Spleen (tissue), 11 donors: ENCODE data around the gene PTMA. TPM values are rescaled to one million over a fixed set of nuclear protein-coding genes. Genes with fewer than 3 reads are reported as not detected.
A peak's percentile ranks its signal among the peaks of the same experiment; 100 is the strongest.

Experiments
- DNase-seq: peaks from one replicate; pipeline ENCODE4 v3.0.0-alpha.2; 2020
- H3K27ac ChIP-seq, 8 donors: fragments of 200-600 bp; sonication (generic) in 7 of 8; 1 replicate in 4 of 8; 2 replicates in 4 of 8; pipeline versions ENCODE4 v1.5.0 to v1.8.0; 2016 to 2021; ENCODE audit warnings: inconsistent platforms in 4 of 8, mild to moderate bottlenecking in 4 of 8, moderate library complexity in 1 of 8
- H3K27me3 ChIP-seq, 7 donors: fragments of 200-600 bp; sonication (generic) in 6 of 7; replicated peaks in 1 of 7; 1 replicate in 4 of 7; 2 replicates in 3 of 7; pipeline versions ENCODE4 v1.5.0 to v1.8.0; 2016 to 2021; ENCODE audit warnings: inconsistent platforms in 3 of 7, mild to moderate bottlenecking in 1 of 7
- H3K36me3 ChIP-seq, 6 donors: fragments of 200-600 bp; sonication (generic) in 5 of 6; 1 replicate in 4 of 6; 2 replicates in 2 of 6; pipeline versions ENCODE4 v1.5.0 to v1.8.0; 2016 to 2021; ENCODE audit warnings: inconsistent platforms in 2 of 6
- H3K4me1 ChIP-seq, 6 donors: fragments of 200-600 bp; sonication (generic) in 5 of 6; 1 replicate in 3 of 6; 2 replicates in 3 of 6; pipeline versions ENCODE4 v1.5.0 to v1.8.0; 2016 to 2021; ENCODE audit warnings: inconsistent platforms in 3 of 6
- H3K4me3 ChIP-seq, 8 donors: fragments of 200-600 bp; sonication (generic) in 7 of 8; 1 replicate in 4 of 8; 2 replicates in 4 of 8; pipeline versions ENCODE4 v1.5.0 to v1.8.0; 2016 to 2021; ENCODE audit warnings: inconsistent platforms in 4 of 8, mild to moderate bottlenecking in 4 of 8, moderate library complexity in 2 of 8
- H3K9me3 ChIP-seq, 8 donors: fragments of 200-600 bp; sonication (generic) in 7 of 8; 1 replicate in 4 of 8; 2 replicates in 4 of 8; pipeline versions ENCODE4 v1.5.0 to v1.8.0; 2016 to 2021; ENCODE audit warnings: inconsistent platforms in 4 of 8
- POLR2A ChIP-seq, 3 donors: fragments of 450-650 bp; IDR thresholded peaks; one replicate each; pipeline ENCODE4 v1.5.1; 2017; ENCODE audit warnings: antibody characterized with exemption in 3 of 3, mild to moderate bottlenecking in 1 of 3
- POLR2AphosphoS5 ChIP-seq, 3 donors: sonication (generic); formaldehyde crosslinking; IDR thresholded peaks; one replicate each; pipeline ENCODE4 v1.5.1; 2017; ENCODE audit warnings: antibody characterized with exemption in 3 of 3
- WGBS, 5 donors: extraction: QIAGEN DNeasy Blood & Tissue Kit in 3 of 5; methylation state at CpG; one replicate each; pipeline versions ENCODE4 v1.1.5 to v1.1.7; 2013 to 2018; 5-methylcytosine and 5-hydroxymethylcytosine counted together
- intact Hi-C: fragments of 100-400 bp; cut with DNase I; formaldehyde crosslinking; loops from one replicate; pipeline ENCODE4 v1.15.0; 2023; ENCODE audit warnings: low total_unique reads
- polyA plus RNA-seq, 3 donors: library from polyadenylated mRNA; stranded (reverse); fragments of 200-250 nt; gene quantifications; one replicate each; pipeline ENCODE4 v1.2.1, GENCODE V29; 2013
- total RNA-seq, 7 donors: library from RNA; depleted of rRNA in 3 of 7; stranded (reverse); fragments of >200 nt in 3 of 7; fragmentation: NEBNext Ultra II Directional in 4 of 7; extraction: Animal tissue kit (Norgen Biotek cat#: 25700) in 4 of 7; gene quantifications; one replicate each; pipeline versions ENCODE4 v1.1.0 to v1.2.1, GENCODE V29; 2016 to 2021
- TF ChIP-seq, protein P1 (sequence below), 11 experiments: fragments of 200-600 bp in 7 of 11; fragments of 450-650 bp in 4 of 11; sonication (generic) in 4 of 11; IDR thresholded peaks in 8 of 11; conservative IDR thresholded peaks in 3 of 11; 1 replicate in 7 of 11; 2 replicates in 4 of 11; pipeline versions ENCODE4 v1.4.0 to v1.8.0; 2016 to 2021; ENCODE audit warnings: antibody characterized with exemption in 11 of 11, inconsistent platforms in 4 of 11, mild to moderate bottlenecking in 1 of 11
- donor health status: healthy with polysubstance abuse.
- donor health status: DM: no; HTN: no; CAD: no; lungs with moderate emphysema.
- donor health status: DM: no; HTN: no; CAD: no.
- donor health status: Bipolar disorder and iron deficiency.
- donor health status: healthy.
- donor health status: DM: no; HTN: no; CAD: no.
- donor health status: DM: yes; HTN: yes; CAD: no.

The PTMA gene
- total and polyA plus RNA-seq, 10 donors = 509 to 2,114 (median 803) TPM

DNA sequence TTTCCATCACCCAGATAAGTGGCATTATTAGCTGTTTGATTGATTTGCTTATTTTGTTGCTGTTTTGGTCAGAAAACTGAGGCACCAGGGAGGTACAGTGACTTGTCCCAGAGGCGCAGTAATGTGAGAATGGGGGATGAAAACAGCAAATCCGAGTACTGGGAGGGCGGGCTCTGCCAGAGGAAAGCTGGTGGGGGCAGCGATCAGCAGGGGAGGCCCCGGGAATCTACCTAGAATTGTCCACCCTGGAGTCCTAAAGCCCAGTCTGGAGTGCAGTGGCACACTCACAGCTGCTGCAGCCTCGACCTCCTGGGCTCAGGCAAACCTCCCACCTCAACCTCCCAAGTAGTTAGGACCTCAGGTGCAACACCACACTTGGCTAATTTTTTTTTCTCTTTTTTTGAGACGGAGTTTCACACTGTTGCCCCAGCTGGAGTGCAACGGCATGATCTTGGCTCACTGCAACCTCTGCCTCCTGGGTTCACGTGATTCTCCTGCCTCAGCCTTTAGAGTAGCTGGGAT, 17.0 kb upstream of the PTMA start:
- no peak overlapping the region for H3K4me3 ChIP-seq
- intact Hi-C loops = no loop called here
- H3K27me3 ChIP-seq = no peaks in the 10 kb centered on the region
- no peaks in the 10 kb centered on the region for H3K9me3 ChIP-seq
- no peak for DNase-seq
- TF ChIP-seq, protein P1, sequence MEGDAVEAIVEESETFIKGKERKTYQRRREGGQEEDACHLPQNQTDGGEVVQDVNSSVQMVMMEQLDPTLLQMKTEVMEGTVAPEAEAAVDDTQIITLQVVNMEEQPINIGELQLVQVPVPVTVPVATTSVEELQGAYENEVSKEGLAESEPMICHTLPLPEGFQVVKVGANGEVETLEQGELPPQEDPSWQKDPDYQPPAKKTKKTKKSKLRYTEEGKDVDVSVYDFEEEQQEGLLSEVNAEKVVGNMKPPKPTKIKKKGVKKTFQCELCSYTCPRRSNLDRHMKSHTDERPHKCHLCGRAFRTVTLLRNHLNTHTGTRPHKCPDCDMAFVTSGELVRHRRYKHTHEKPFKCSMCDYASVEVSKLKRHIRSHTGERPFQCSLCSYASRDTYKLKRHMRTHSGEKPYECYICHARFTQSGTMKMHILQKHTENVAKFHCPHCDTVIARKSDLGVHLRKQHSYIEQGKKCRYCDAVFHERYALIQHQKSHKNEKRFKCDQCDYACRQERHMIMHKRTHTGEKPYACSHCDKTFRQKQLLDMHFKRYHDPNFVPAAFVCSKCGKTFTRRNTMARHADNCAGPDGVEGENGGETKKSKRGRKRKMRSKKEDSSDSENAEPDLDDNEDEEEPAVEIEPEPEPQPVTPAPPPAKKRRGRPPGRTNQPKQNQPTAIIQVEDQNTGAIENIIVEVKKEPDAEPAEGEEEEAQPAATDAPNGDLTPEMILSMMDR (IDR thresholded peaks at IDR 0.05 in 8 of 11, conservative IDR thresholded peaks at IDR 0.05 in 3 of 11) = no peak
- no peak for TF ChIP-seq POLR2A (IDR thresholded peaks at IDR 0.05)
- TF ChIP-seq POLR2AphosphoS5 (IDR thresholded peaks at IDR 0.05) = no peak
- 72 to 82% (median 78%) methylated on average over 9 of the region's 9 CpGs for WGBS, 5 donors
- H3K4me1 ChIP-seq = peaks cover 0 to 23% (median 12%) of the 10 kb centered on the region in 6 donors
- no peaks in the 10 kb centered on the region for H3K36me3 ChIP-seq
- no peak overlapping the region for H3K27ac ChIP-seq

DNA sequence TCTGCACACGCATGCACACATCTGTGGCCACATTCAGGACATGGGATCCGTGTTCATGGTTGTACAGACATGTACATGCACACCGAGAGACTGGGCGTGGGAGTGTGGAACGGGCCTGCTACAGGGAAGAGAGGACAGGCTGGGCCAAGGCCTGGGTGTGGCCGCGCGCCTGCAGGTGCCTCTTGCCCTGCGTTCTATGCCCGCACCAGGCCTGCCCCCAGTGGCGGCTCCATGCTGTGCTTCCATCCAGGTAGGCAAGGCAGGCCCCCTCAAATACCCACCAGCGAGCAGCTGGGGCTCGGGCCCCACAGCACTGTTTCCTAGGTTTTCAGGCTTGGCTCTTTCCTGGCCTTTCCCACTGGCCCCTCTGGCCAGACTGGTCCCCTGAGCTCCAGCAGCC, 15.5 kb upstream of the PTMA start:
- intact Hi-C loops = no loop called here
- Histone ChIP-seq H3K9me3 (no peaks in the 10 kb centered on the region), H3K27ac (no peak overlapping the region), H3K36me3 (no peaks in the 10 kb centered on the region), H3K4me1 (peaks cover 0 to 10% (median 3%) of the 10 kb centered on the region in 6 donors), H3K4me3 (no peak overlapping the region), H3K27me3 (no peaks in the 10 kb centered on the region)
- TF ChIP-seq, protein P1 (IDR thresholded peaks at IDR 0.05 in 8 of 11, conservative IDR thresholded peaks at IDR 0.05 in 3 of 11) = no peak
- TF ChIP-seq POLR2A (IDR thresholded peaks at IDR 0.05) (no peak), POLR2AphosphoS5 (IDR thresholded peaks at IDR 0.05) (no peak)
- WGBS, 5 donors = 82 to 95% (median 92%) methylated on average over 13 of the region's 13 CpGs
- DNase-seq = peak; percentile 64

DNA sequence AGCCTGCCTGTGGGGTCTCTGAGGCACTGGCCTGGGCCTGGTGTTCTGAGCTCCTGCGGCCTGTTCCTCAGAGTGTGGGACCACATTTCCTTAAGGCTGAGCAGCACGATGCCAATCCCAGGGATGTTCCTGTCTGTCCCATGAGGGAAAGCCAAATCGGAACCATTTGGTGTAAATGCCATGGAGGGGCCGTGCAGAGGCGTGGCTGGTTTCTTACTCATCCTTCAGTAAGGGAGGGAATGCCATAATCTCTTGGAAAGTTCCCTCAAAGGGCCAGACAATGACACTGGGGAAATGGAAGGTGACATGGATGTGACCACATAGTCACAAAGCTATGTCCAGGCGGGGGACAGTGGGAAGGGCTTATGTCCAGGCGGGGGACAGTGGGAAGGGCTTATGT, 14.4 kb upstream of the PTMA start:
- Histone ChIP-seq H3K9me3 (no peaks in the 10 kb centered on the region), H3K36me3 (no peaks in the 10 kb centered on the region), H3K4me1 (peaks cover 0 to 10% (median 3%) of the 10 kb centered on the region in 6 donors), H3K4me3 (no peak overlapping the region), H3K27me3 (no peaks in the 10 kb centered on the region), H3K27ac (no peak overlapping the region)
- 87 to 97% (median 93%) methylated on average over 7 of the region's 7 CpGs for WGBS, 5 donors
- intact Hi-C loops = no loop called here
- no peak for DNase-seq
- TF ChIP-seq POLR2A (IDR thresholded peaks at IDR 0.05) (no peak), POLR2AphosphoS5 (IDR thresholded peaks at IDR 0.05) (no peak)
- TF ChIP-seq, protein P1 (IDR thresholded peaks at IDR 0.05 in 8 of 11, conservative IDR thresholded peaks at IDR 0.05 in 3 of 11) = no peak

DNA sequence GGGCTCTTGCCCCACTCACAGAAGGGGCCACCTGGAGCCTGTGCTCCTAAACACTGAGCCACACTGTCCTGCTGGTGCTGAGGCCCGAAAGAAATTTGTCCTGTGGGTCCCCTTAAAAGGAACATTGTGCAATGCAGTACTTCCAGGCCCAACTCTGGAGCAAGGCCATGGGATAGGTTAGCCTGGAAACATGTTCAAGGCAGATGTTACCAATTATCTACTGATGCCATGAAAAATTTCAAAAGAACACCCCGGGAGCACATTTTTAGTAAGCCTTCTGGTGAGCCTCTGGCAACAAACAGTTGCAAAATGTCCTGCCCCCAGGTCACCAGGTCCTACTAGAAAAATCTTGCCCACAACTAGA, 12.3 kb upstream of the PTMA start:
- DNase-seq = no peak
- no peaks in the 10 kb centered on the region for H3K36me3 ChIP-seq
- TF ChIP-seq POLR2A (IDR thresholded peaks at IDR 0.05) = no peak
- TF ChIP-seq POLR2AphosphoS5 (IDR thresholded peaks at IDR 0.05) = no peak
- TF ChIP-seq, protein P1 (IDR thresholded peaks at IDR 0.05 in 8 of 11, conservative IDR thresholded peaks at IDR 0.05 in 3 of 11) = no peak
- no peak overlapping the region for H3K4me3 ChIP-seq
- WGBS, 5 donors = 59 to 94% (median 83%) methylated on average over 2 of the region's 2 CpGs
- H3K4me1 ChIP-seq = peaks cover 0 to 10% (median 3%) of the 10 kb centered on the region in 6 donors
- no peaks in the 10 kb centered on the region for H3K27me3 ChIP-seq
- no peak overlapping the region for H3K27ac ChIP-seq
- intact Hi-C loops = no loop called here
- H3K9me3 ChIP-seq = no peaks in the 10 kb centered on the region
